Measurements from ENCODE around the gene NPIPA2. TPM values are rescaled to one million over a fixed set of nuclear protein-coding genes. Genes with fewer than 3 reads are reported as not detected.
"Not testable (repeated sequence)": the region's sequence is repeated elsewhere in the genome, so short reads cannot be mapped to it uniquely, and the experiment has no call there.

Gene NPIPA2
- total RNA-seq, 2 donors from 2014 or later: 3.7 to 4.1 TPM

DNA sequence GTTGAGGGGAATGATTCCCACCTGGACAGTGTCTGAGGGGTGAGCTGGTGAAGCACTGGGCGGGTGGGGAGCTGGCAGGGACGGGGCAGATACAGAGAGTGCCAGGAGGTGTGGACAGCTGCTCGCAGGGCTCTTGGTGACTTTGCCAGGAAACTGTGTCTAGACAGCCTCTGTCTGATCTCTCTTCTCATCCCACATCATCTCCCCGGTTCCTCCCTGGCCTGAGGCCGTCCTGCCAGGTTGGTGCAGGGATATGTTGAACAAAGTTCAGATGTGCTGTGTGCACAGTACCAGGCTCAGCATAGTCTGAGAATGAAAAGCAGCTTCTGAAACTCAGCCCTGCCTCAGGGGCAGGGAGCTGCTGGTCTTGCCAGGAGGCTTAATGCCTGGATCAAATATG lies 47.2 kb downstream of the NPIPA2 start:
- H3K4me3 Mint-ChIP-seq; H3K4me1 Mint-ChIP-seq; ATAC-seq; H3K36me3 Mint-ChIP-seq (ENCODE audit: low read depth); H3K27ac Mint-ChIP-seq; H3K9me3 ChIP-seq (ENCODE audit: control insufficient read depth, low read length, poor library complexity, severe bottlenecking); DNase-seq; H3K27me3 Mint-ChIP-seq: not testable (repeated sequence)

DNA sequence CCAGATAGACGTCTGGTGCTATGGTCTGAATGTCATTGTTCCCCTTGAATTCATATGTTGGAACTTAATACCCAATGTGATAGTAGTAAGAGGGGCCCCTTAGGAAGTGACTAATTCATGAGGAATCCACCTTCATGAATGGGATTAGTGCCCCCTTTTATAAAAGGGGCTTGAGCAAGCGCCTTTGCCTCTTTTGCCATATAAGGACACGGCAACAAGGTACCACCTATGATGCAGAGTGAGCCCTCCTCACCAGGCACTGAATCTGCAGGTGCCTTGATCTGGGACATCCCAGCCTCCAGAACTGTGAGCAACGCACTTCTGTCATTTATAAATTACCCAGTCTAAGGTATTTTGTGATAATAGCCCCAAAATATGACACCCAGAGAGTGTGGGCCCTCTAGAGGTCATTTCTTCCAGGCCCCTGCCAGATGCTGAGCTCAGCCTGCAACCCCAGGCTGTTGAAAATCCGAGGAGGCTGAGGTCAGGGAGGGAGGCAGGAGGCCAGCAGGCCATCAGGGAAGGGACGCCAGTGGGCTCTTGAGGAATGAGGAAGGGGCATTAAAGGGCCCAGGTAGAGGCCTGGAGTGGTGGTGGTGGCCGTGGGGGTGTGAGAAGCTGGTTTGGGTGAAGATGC lies 48.1 kb downstream of the NPIPA2 start:
- ATAC-seq; H3K4me3 Mint-ChIP-seq; H3K27me3 Mint-ChIP-seq; DNase-seq; H3K36me3 Mint-ChIP-seq (ENCODE audit: low read depth); H3K9me3 ChIP-seq (ENCODE audit: control insufficient read depth, low read length, poor library complexity, severe bottlenecking); H3K27ac Mint-ChIP-seq; H3K4me1 Mint-ChIP-seq: not testable (repeated sequence)

DNA sequence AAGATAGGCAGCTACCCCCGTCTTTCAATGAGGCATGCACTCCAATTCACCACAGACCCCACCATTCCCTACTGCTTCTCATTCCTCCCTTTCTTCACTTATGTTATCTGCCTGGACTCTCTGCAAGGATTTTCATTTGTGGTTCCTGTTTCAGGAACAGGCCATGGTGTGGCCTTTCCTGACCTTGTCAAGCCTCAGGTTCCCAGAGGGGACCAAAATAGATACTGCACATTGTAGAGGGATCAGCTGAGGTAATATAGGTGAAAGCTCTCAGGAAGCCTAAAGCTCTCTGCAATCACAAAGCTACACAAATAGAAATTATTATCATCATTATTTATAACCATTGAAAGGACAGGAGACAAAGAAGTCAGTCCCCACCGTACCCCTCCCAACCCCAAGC lies 50.6 kb downstream of the NPIPA2 start:
- H3K27me3 Mint-ChIP-seq; DNase-seq; ATAC-seq; H3K36me3 Mint-ChIP-seq (ENCODE audit: low read depth); H3K27ac Mint-ChIP-seq; H3K9me3 ChIP-seq (ENCODE audit: control insufficient read depth, low read length, poor library complexity, severe bottlenecking); H3K4me1 Mint-ChIP-seq; H3K4me3 Mint-ChIP-seq: not testable (repeated sequence)

DNA sequence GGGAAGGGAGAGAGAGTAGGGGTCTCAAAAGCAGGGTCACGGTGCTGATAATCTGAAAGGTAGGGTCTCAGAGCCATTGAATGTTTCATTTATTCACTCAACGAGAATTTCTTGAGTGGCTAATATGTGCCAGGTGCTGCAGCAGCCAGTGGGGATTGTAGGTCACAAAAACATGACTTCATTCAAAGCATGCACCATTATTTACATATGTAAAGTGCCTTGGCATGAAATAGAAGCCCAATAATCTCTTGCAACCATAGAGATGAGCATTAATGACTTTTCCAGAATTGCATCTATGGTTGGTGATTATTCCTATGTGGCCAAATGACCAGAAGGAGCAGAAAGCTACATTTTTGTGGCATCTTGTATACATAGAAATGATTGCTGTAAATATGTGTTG lies 55.2 kb downstream of the NPIPA2 start:
- not testable (repeated sequence) for H3K36me3 Mint-ChIP-seq (ENCODE audit: low read depth); H3K4me1 Mint-ChIP-seq; H3K9me3 ChIP-seq (ENCODE audit: control insufficient read depth, low read length, poor library complexity, severe bottlenecking); ATAC-seq; H3K27ac Mint-ChIP-seq; H3K27me3 Mint-ChIP-seq; H3K4me3 Mint-ChIP-seq; DNase-seq

DNA sequence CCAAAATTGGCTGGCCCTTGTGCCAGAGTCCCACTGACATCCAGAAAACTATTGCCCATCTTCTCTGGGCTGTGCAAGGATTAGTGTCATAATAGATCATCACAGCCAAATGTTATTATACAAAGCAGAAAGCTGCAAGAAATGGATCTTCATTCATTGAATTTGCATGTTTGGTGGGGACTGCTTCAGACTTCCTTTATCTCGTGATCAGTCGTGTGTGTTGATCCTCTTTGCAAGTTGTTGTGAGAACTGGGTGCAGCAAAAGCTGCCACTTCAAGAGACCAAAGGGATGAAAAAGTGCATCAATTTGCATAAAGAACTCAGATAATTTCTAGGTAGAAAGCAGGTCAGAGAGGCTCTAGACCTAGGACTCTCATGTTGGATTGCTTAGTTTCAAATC lies 61.2 kb downstream of the NPIPA2 start:
- not testable (repeated sequence) for H3K4me1 Mint-ChIP-seq, ATAC-seq, H3K27me3 Mint-ChIP-seq

DNA sequence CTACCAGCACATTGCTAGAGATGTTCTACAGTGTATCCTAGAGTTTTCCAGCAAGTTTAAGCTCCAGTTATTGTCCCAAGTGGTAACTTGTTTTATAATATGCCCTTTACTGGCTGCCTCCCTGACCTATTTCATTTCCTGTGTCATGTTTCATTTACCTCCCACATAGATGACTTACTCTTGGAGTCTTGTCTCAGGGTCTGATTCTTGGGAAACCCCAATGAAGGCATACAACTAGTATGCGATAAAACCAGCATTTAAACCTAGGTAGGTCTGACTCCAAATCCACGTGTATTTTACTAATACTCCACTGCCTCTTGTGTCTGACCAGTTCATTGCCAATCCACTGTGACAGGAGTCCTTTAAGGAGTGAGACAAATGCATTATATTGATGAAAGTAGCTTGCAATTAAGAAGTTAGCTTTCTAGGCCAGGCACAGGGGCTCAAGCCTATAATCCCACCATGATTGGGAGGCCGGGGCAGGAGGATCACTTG lies 64.9 kb downstream of the NPIPA2 start:
- not testable (repeated sequence) for H3K27me3 Mint-ChIP-seq; H3K4me1 Mint-ChIP-seq; DNase-seq; H3K4me3 Mint-ChIP-seq; ATAC-seq; H3K36me3 Mint-ChIP-seq (ENCODE audit: low read depth); H3K27ac Mint-ChIP-seq; H3K9me3 ChIP-seq (ENCODE audit: control insufficient read depth, low read length, poor library complexity, severe bottlenecking)

More for the DNA sequence above, 61.2 kb downstream of the NPIPA2 start:
- not testable (repeated sequence) for H3K4me3 Mint-ChIP-seq; H3K27ac Mint-ChIP-seq; H3K9me3 ChIP-seq (ENCODE audit: control insufficient read depth, low read length, poor library complexity, severe bottlenecking); DNase-seq; H3K36me3 Mint-ChIP-seq (ENCODE audit: low read depth)

DNA sequence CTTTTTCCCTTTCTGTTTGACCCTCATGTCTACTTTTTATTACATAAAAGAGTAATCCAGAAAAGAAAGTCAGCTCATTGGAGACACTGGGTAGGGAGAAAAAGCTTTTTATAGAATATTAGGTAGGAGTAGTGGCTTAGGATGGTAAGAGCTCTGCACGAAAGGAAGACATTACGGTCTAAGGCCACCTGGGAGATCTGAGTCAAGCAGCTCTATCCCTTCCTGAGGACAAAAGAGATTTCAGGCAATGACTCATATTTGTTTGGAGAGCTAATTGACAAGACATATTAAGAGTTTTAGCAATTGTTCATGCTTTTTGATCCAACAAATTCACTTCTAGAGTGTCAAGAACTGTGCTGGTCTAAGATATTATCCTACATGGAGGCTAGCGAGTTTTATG lies 71.6 kb downstream of the NPIPA2 start:
- H3K9me3 ChIP-seq (ENCODE audit: control insufficient read depth, low read length, poor library complexity, severe bottlenecking); ATAC-seq; H3K27me3 Mint-ChIP-seq; H3K36me3 Mint-ChIP-seq (ENCODE audit: low read depth); H3K4me3 Mint-ChIP-seq; H3K27ac Mint-ChIP-seq; DNase-seq; H3K4me1 Mint-ChIP-seq: not testable (repeated sequence)

Other genes starting within 250 kb of the NPIPA2 start
- gene PARN, start 112.3 kb upstream of the NPIPA2 start, total RNA-seq: 10 to 100 TPM; 29.0 to 31.6 TPM
- gene BFAR, start 109.6 kb upstream of the NPIPA2 start, total RNA-seq: 10 to 100 TPM; 41.6 to 42.5 TPM
- gene PLA2G10, start 48.2 kb upstream of the NPIPA2 start, total RNA-seq: not detected
- gene NPIPA3, start 39.1 kb upstream of the NPIPA2 start, total RNA-seq: 1 to 10 TPM in 1 of 2 donors, not detected in 1; 1.5 TPM
- 10 to 100 TPM; 28.9 to 40.8 TPM for gene NOMO1, start 91.2 kb downstream of the NPIPA2 start, total RNA-seq
- 100 to 1,000 TPM in 1 of 2 donors, 10 to 100 TPM in 1; 89.9 to 101 TPM for gene NPIPA1, start 194.9 kb downstream of the NPIPA2 start, total RNA-seq
- 10 to 100 TPM; 58.4 to 78.8 TPM for gene PDXDC1, start 232.5 kb downstream of the NPIPA2 start, total RNA-seq

All from T-helper 17 cell (primary cell).